MV-4-11 (cell line): Measurements from ENCODE around the gene RFX4.

Experiments used
- DNase-seq: peaks from one replicate; lab custom pipeline; 2025; lab: John Stamatoyannopoulos, UW

RFX4 gene

GRCh38 chr12:106647793-106648514 lies 65.2 kb downstream of the RFX4 start:
- DNase-seq: no peak

- no peak for DNase-seq
Measured at GRCh38 chr12:106648736-106649135, 65.9 kb downstream of the RFX4 start.

GRCh38 chr12:106651552-106651951 lies 68.7 kb downstream of the RFX4 start:
- no peak for DNase-seq

GRCh38 chr12:106652510-106653015 lies 69.8 kb downstream of the RFX4 start:
- no peak for DNase-seq

- no peak for DNase-seq
Measured at GRCh38 chr12:106655577-106655976, 72.8 kb downstream of the RFX4 start.

GRCh38 chr12:106657488-106657887 lies 74.7 kb downstream of the RFX4 start:
- no peak for DNase-seq

- DNase-seq: no peak
Measured at GRCh38 chr12:106663385-106663784, 80.6 kb downstream of the RFX4 start.

GRCh38 chr12:106669216-106669615 lies 86.4 kb downstream of the RFX4 start:
- no peak for DNase-seq

GRCh38 chr12:106670131-106670530 lies 87.3 kb downstream of the RFX4 start:
- no peak for DNase-seq

GRCh38 chr12:106671840-106672239 lies 89.0 kb downstream of the RFX4 start:
- peak; percentile 53 for DNase-seq

- DNase-seq: no peak
Measured at GRCh38 chr12:106672314-106673025, 89.7 kb downstream of the RFX4 start.

GRCh38 chr12:106673141-106673540 lies 90.3 kb downstream of the RFX4 start:
- no peak for DNase-seq

GRCh38 chr12:106675651-106676435 lies 93.0 kb downstream of the RFX4 start:
- no peak for DNase-seq

GRCh38 chr12:106679574-106679973 lies 96.8 kb downstream of the RFX4 start:
- no peak for DNase-seq

GRCh38 chr12:106680280-106680679 lies 97.5 kb downstream of the RFX4 start:
- DNase-seq: no peak

GRCh38 chr12:106681210-106681609 lies 98.4 kb downstream of the RFX4 start:
- no peak for DNase-seq

GRCh38 chr12:106682594-106683234 lies 99.9 kb downstream of the RFX4 start:
- no peak for DNase-seq

GRCh38 chr12:106684497-106684896 lies 101.7 kb downstream of the RFX4 start:
- no peak for DNase-seq

GRCh38 chr12:106685381-106685780 lies 102.6 kb downstream of the RFX4 start:
- no peak for DNase-seq

- DNase-seq: no peak
Measured at GRCh38 chr12:106687672-106688071, 104.9 kb downstream of the RFX4 start.

- DNase-seq: no peak
Measured at GRCh38 chr12:106690569-106691305, 107.9 kb downstream of the RFX4 start.
